ENCODE results near the gene EPHB4. TPM values are rescaled to one million over a fixed set of nuclear protein-coding genes. Genes with fewer than 3 reads are reported as not detected.

Gene EPHB4
- total and polyA plus RNA-seq, 2 donors (not counting 3 experiments of a cell fraction or from before 2014, with no cell fraction given), result 193 to 274 TPM

DNA sequence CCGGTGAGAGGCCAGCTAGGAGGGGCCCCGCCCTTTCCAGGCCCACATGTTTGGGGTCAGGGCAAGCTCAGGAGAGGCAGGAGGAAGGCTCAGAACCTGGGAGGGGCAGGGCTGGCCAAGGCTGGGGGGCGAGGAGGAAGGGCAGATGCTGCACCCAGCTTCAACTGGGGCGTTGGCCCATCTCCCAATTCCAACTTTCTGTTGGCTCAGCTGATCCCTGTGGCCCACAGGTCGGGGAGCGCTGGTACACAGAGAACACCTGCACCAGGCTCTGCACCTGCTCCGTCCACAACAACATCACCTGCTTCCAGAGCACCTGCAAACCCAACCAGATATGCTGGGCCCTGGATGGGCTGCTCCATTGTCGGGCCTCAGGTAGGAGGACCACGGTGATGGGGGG lies 53.8 kb downstream of the EPHB4 start:
- Histone ChIP-seq H3K36me3 (ENCODE audit: control insufficient read depth in 2 of 2, extremely low read depth in 1 of 2, insufficient read depth in 2 of 2, low read length in 2 of 2) (no peaks in the 10 kb centered on the region), H3K27ac (ENCODE audit: insufficient read depth, low read depth, low read length) (no peak overlapping the region), H3K4me3 (replicated peaks in 1 of 3; ENCODE audit: insufficient read depth in 1 of 3, low read depth in 1 of 3, low read length in 3 of 3) (no peak overlapping the region), H3K9ac (replicated peaks; ENCODE audit: extremely low read depth, insufficient read depth, low read length) (no peak overlapping the region), H3K4me1 (ENCODE audit: control insufficient read depth, extremely low read depth, insufficient read depth, low read length) (no peaks in the 10 kb centered on the region), H3K9me1 (replicated peaks; ENCODE audit: control insufficient read depth, extremely low read depth, insufficient read depth, low read length) (no peaks in the 10 kb centered on the region), H3K9me3 (replicated peaks; ENCODE audit: control insufficient read depth, insufficient read depth, low read length) (no peaks in the 10 kb centered on the region), H3K4me2 (ENCODE audit: insufficient read depth, low read length) (no peak overlapping the region), H3K27me3 (ENCODE audit: control insufficient read depth in 2 of 2, insufficient read depth in 2 of 2, low read length in 2 of 2) (no peaks in the 10 kb centered on the region), H2AFZ (ENCODE audit: low read depth, low read length) (no peak overlapping the region), H3K79me2 (ENCODE audit: control insufficient read depth, insufficient read depth, low read length) (no peaks in the 10 kb centered on the region), H4K20me1 (replicated peaks; ENCODE audit: control insufficient read depth, extremely low read depth, insufficient read depth, low read length) (no peaks in the 10 kb centered on the region)
- no peak for DNase-seq (ENCODE audit: low read depth, low spot score)
- TF ChIP-seq FOS (IDR thresholded peaks at IDR 0.05; ENCODE audit: borderline replicate concordance, insufficient read depth, low read length) (no peak), MYC (IDR thresholded peaks at IDR 0.05; ENCODE audit: low read depth, low read length) (no peak), JUN (IDR thresholded peaks at IDR 0.05; ENCODE audit: borderline replicate concordance, insufficient read depth, insufficient read length, low read depth) (no peak)
- TF ChIP-seq, protein P1, sequence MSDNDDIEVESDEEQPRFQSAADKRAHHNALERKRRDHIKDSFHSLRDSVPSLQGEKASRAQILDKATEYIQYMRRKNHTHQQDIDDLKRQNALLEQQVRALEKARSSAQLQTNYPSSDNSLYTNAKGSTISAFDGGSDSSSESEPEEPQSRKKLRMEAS (IDR thresholded peaks at IDR 0.05; ENCODE audit: insufficient read depth, insufficient read length), result no peak
- intact Hi-C loops (cut with micrococcal nuclease) (no loop called here), dilution Hi-C loops (cut with MboI; ENCODE audit: extremely low pct_ligation_motif_present, low sequenced_read_pairs) (no loop called here)
- BruUV-seq (replicated peaks), result no TSS peak
- CTCF ChIA-PET, result no interaction called here
- POLR2A ChIA-PET, result no interaction called here
- no peak for FAIRE-seq

DNA sequence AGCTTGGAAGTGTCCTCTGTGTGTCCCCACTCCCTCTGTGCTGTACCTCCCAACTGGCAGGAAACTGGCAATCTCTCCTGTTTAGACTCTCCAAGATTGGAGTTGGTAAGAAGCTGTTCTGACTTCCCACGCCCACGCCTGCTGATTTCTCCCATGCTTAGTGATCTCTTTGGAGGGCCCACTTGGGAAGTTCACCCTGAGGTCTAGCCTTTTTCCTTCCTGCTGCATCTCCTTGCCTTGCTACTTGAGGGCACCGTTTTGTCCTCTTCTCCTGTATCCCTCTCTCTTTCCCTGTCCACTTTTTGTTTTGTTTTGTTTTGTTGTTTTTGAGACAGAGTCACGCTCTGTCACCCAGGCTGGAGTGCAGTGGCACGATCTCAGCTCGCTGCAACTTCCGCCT lies 58.5 kb downstream of the EPHB4 start:
- Histone ChIP-seq H3K4me3 (replicated peaks in 1 of 3; ENCODE audit: insufficient read depth in 1 of 3, low read depth in 1 of 3, low read length in 3 of 3) (no peak overlapping the region), H3K4me2 (ENCODE audit: insufficient read depth, low read length) (no peak overlapping the region), H3K9me1 (replicated peaks; ENCODE audit: control insufficient read depth, extremely low read depth, insufficient read depth, low read length) (no peaks in the 10 kb centered on the region), H3K27ac (ENCODE audit: insufficient read depth, low read depth, low read length) (no peak overlapping the region), H3K36me3 (ENCODE audit: control insufficient read depth in 2 of 2, extremely low read depth in 1 of 2, insufficient read depth in 2 of 2, low read length in 2 of 2) (no peaks in the 10 kb centered on the region), H2AFZ (ENCODE audit: low read depth, low read length) (no peak overlapping the region), H4K20me1 (replicated peaks; ENCODE audit: control insufficient read depth, extremely low read depth, insufficient read depth, low read length) (no peaks in the 10 kb centered on the region), H3K4me1 (ENCODE audit: control insufficient read depth, extremely low read depth, insufficient read depth, low read length) (no peaks in the 10 kb centered on the region), H3K27me3 (ENCODE audit: control insufficient read depth in 2 of 2, insufficient read depth in 2 of 2, low read length in 2 of 2) (no peaks in the 10 kb centered on the region), H3K79me2 (ENCODE audit: control insufficient read depth, insufficient read depth, low read length) (no peaks in the 10 kb centered on the region), H3K9ac (replicated peaks; ENCODE audit: extremely low read depth, insufficient read depth, low read length) (no peak overlapping the region), H3K9me3 (replicated peaks; ENCODE audit: control insufficient read depth, insufficient read depth, low read length) (no peaks in the 10 kb centered on the region)
- POLR2A ChIA-PET, result no interaction called here
- intact Hi-C loops (cut with micrococcal nuclease) (no loop called here), dilution Hi-C loops (cut with MboI; ENCODE audit: extremely low pct_ligation_motif_present, low sequenced_read_pairs) (no loop called here)
- BruUV-seq (replicated peaks), result no TSS peak
- no peak for TF ChIP-seq MYC (IDR thresholded peaks at IDR 0.05; ENCODE audit: low read depth, low read length)
- TF ChIP-seq, protein P2, sequence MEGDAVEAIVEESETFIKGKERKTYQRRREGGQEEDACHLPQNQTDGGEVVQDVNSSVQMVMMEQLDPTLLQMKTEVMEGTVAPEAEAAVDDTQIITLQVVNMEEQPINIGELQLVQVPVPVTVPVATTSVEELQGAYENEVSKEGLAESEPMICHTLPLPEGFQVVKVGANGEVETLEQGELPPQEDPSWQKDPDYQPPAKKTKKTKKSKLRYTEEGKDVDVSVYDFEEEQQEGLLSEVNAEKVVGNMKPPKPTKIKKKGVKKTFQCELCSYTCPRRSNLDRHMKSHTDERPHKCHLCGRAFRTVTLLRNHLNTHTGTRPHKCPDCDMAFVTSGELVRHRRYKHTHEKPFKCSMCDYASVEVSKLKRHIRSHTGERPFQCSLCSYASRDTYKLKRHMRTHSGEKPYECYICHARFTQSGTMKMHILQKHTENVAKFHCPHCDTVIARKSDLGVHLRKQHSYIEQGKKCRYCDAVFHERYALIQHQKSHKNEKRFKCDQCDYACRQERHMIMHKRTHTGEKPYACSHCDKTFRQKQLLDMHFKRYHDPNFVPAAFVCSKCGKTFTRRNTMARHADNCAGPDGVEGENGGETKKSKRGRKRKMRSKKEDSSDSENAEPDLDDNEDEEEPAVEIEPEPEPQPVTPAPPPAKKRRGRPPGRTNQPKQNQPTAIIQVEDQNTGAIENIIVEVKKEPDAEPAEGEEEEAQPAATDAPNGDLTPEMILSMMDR (IDR thresholded peaks at IDR 0.05; ENCODE audit: extremely low read depth in 1 of 2, insufficient read depth in 1 of 2, low read depth in 1 of 2, low read length in 2 of 2), result no peak
- FAIRE-seq, result no peak
- DNase-seq (ENCODE audit: low read depth, low spot score), result no peak
- CTCF ChIA-PET, result interaction anchor here (1.2 to 1.4 kb wide), 2 partner anchors 12 to 16 kb away, joined by 3 read pairs; no protein-coding TSS in a partner anchor

Data from endothelial cell of umbilical vein (primary cell).